Measurements from ENCODE around the gene FRMD6.

The FRMD6 gene

DNA sequence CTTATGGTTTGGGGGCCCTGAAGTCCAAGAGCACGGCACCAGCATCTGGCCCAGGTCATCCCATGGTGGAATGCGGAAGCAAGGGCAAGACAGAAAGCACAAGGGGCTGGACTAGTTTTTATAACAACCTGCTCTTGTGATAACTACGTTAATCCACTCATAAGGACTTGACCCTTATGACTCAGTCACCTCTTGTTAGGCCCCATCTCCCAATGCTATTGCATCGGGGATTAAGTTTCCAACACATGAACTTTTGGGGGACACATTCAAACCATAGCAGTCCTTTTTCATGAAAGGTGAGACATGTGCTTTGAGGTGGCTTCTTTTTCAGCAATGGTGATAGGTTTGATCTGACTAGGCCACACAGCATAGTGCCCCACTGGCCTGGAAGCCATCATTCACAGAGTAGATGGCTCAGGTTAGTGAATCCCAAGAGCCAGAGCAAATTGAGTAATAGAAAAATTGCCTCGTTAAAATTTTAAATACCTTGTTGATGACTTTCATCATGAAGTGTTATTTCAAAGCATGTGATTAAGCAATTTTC is 12.1 kb downstream of the FRMD6 start:
- DNase-seq (ENCODE audit: low read depth in 4 of 4, low spot score in 1 of 4): no peak

DNA sequence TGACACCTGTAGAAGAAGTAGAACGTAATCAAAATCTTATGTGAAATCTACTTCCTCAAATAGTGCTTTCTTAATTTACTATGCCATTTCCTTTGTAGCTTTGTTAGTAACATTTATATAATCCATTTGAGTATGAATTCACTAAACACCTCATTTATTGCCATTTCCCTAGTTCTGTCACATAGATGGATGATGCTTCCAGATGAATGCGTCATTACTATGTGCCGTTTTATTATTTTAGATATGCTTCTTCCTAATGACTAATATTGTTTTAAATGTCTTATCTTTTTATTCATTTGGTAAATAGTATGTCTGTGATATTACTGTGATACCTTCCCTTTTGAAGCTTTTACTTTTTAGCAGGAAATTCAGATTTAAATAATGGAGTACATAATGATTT is 14.4 kb downstream of the FRMD6 start:
- DNase-seq (ENCODE audit: low read depth in 4 of 4, low spot score in 1 of 4): no peak

DNA sequence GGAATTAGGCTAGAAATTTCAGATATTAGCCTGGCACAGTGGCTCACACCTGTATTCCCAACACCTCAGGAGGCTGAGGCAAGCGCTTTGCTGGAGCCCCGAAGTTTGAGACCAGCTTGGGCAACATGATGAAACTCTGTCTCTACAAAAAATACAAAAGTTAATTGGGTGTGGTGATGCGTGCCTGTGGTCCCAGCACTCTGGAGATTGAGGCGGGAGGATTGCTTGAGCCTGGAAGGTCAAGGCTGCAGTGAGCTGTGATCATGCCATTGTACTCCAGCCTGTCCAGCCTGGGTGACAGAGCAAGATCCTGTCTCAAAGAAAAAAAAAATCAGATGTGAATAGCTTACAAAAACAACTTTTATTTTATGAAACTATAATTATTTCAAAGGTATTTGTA is 15.1 kb downstream of the FRMD6 start:
- no peak for DNase-seq (ENCODE audit: low read depth in 4 of 4, low spot score in 1 of 4)

DNA sequence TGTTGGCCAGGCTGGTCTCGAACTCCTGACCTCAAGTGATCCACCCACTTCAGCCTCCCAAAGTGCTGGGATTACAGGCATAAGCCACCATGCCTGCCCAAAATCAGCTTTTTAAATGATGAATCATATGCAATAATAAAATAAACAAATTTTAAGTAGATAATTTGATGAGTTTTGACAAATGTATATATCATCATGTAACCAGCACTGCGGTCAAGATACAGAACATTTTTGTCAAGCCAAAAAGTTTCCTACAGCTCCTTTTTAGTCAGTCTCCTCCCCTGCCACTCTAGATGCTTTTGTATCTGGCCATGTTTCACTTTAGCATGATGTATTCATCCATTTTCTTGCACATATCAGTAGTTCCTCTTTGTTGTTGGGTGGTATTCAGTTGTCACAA is 17.2 kb downstream of the FRMD6 start:
- DNase-seq (ENCODE audit: low read depth in 4 of 4, low spot score in 1 of 4): no peak

DNA sequence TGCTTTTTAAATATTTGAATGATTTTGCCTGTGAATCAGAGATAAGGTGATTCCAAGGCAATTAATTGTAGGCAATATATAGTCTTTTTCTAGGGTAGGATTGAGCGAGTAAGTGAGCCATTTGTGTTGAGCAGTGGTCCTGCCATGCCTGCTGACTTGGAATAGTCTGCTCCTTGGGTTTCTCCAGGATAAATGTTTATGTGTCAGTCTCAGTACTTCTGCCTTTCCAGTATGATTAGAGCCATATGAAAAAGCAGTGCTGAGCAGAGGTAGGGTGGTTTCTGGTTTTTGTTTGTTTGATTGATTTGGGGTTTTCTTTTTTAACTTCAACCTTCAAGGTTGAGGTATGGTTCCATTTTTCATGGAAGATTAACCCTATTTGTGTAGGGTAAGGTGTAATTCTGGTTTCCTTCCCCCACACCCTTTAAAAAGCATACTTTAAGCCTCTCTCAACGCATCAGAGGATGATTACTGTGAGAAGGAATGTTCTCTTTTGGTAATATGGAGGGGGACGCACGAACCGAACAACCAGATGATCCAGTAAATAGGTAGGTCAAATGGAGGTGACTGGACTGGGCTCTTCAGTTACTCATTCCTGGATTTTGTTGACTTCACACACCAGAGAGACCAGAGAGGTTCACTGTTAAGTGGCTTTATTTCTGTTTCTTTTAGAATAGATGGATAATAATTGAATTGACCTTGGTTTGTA is 22.7 kb downstream of the FRMD6 start:
- no peak for DNase-seq (ENCODE audit: low read depth in 4 of 4, low spot score in 1 of 4)

DNA sequence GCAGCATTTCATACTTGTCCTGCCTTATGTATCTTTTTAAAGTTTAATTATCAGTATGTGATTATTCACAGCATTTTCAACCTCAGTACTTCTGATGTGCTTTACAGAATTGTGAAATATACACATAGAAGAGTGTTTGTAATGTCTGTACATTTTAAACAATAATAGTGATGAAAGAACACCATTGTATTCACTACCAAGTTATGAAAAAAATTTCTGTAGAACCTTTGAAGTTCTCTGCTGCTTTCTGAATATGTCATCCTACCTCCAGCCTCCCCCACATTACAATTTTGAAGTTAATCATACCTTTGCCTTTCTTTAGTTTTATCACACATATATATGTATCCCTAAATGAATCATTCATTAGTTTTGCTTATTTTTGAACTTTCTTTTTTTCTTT is 24.8 kb downstream of the FRMD6 start:
- DNase-seq (ENCODE audit: low read depth in 4 of 4, low spot score in 1 of 4): no peak

DNA sequence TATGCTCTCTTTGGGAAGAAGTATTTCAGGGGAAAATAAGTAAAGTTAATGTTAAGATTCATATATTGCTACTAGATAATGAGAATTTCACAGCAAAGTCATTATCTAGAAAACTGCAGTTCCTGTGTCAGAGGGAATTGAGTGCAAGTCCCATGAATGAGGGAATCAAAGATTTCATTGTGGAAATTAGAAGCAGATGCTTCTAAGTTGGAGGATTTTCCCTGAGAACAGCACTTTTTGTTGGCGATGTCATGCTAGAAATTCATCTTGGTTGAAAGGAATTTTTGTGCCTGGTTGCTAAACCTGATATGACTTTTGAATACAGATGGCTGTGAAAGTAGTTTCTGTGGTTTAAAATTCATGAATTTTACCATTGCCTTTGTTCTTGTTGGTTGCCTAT is 25.6 kb downstream of the FRMD6 start:
- no peak for DNase-seq (ENCODE audit: low read depth in 4 of 4, low spot score in 1 of 4)

DNA sequence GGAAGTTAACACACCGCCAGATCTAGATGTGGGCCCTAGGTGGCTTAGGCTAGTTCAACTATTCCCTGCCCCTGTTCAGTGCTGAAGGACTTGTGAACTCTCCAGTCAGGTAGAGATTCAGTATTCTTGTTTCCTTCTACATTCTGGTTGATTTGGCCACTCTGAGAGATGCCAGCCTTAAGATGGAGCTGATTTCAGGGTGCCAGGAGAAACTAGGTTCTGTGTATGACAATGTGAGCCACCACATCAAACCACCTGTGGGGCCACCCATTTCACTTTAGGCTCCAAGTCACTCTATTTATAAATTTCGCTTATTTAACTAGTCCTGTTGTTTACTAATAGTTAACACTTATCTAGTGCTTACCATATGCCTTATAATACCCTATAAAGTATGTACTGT is 26.0 kb downstream of the FRMD6 start:
- no peak for DNase-seq (ENCODE audit: low read depth in 4 of 4, low spot score in 1 of 4)

DNA sequence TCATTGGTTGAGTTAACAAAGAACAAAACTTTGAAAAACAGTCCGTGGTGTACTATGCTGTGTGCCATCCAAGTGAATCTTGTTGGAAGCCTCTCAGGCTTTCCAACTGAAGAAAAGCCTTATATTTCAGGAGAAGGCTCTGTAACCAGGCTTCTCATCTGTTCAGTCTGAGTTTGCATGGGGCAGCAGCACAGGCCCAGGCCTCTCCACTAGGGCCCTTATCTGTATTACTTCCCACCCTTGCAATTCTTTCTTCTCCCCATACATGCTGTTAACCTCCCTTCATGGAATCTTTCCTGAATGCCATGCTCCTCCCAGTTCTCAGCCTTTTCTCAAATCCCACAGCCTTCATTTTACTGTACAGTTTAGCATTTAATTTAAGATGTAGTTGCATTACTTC is 28.3 kb downstream of the FRMD6 start:
- no peak for DNase-seq (ENCODE audit: low read depth in 4 of 4, low spot score in 1 of 4)

DNA sequence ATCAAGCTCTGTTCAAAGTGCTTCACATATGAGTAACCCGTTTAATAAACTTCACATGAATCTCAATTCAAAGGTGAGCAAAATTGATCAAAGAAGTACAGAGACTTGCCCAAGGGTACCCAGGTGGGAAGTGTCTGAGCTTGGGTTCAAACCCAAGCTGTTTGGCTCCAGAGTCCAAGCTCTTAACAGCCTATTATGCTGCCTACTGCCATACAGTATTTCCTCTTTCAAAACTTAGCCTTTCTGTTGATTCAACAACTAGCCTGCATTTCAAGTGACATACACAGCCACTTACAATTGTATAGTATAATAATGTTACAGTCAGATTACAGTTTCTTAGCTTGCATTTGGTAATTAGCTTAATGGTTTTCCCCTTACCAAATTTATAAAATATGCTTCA is 29.7 kb downstream of the FRMD6 start:
- DNase-seq (ENCODE audit: low read depth in 4 of 4, low spot score in 1 of 4): no peak

DNA sequence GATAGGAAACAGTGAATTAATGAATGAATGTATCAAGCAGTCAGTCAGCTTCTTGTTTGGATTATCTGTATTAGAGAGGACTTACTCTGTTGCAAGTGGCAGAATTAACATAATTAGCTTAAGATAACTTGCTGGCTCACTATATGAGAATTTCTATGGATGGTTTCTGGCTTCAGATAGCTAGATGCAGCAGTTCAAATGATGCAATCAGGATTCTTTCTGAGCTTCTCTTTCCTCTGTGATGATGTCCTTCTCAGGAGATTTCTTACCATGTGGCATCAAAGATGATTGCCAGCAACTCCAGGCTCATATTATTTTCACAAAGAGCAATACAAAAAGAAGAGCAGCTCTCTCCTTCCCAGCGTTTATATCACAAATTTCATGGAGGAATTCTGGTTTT is 30.7 kb downstream of the FRMD6 start:
- no peak for DNase-seq (ENCODE audit: low read depth in 4 of 4, low spot score in 1 of 4)

DNA sequence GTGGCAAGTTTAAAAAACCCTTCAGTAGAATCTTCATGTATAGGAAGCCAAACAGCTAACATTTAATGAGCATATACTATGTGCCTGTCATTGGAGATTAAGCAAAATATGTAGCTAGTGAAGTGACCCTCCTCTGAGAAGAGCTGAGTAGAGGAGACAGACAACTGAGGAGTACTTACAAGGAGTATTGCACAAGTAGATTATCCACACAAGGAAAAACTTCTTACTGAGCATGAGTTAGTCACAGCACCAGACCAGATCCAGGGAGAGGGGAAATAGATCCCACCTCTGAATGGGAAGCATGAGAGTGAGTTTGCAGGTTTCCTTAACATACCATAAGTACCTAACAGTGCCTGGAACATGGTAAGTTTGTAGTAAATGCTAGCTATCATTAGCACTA is 33.0 kb downstream of the FRMD6 start:
- no peak for DNase-seq (ENCODE audit: low read depth in 4 of 4, low spot score in 1 of 4)

DNA sequence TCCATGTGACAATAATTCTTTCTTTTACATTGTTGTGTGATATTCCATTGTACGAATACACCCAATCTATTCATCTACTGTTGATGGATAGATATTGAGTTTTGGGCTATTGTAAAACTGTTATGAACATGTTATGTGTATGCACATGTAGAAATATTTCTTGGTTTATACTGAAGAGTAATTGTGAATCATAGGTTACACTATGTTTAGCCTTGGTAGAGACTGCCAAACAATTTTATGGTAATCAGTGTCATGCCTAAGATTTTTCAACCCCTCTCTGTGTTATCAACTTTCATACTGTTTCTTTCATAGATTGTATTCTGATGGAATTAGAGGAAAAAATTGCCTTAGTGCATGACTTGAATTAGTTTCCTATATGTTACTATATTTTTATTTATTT is 39.5 kb downstream of the FRMD6 start:
- no peak for DNase-seq (ENCODE audit: low read depth in 4 of 4, low spot score in 1 of 4)

DNA sequence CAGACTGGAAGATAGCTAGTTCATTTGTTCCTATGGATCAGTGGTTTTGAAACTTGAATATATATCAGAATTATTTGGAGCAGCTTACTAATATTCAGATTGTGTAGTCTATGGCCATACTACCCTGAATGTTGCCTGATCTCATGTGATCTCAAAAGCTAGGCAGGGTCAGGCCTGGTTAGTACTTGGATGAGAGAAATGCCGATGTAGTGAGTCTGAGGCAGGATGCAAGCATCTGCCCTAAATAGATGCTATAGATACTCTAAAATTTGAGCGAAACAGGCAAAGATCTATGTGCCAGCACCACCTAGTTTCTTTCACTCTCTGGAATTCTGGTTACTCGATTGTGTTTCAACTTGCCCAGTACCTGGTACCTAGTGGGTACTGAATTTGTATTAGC is 40.9 kb downstream of the FRMD6 start:
- DNase-seq (ENCODE audit: low read depth in 4 of 4, low spot score in 1 of 4): no peak

DNA sequence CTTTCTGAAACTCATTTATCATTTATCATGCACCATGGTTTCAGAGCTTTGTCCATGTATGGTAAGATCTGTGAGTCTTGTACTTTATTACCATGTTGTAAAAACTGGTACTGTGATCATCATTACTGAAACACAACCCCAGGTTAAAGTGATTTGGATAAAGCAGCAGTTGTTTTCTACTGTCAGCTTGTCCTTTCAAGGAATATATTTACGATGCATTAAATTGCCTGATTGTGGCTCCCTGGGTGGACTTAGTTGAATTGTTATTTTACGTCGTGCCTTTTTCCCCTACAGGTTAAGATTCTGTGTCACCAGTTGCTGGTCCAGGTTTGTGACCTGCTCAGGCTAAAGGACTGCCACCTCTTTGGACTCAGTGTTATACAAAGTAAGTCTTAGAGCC is 46.1 kb downstream of the FRMD6 start:
- DNase-seq (ENCODE audit: low read depth in 4 of 4, low spot score in 1 of 4): no peak

DNA sequence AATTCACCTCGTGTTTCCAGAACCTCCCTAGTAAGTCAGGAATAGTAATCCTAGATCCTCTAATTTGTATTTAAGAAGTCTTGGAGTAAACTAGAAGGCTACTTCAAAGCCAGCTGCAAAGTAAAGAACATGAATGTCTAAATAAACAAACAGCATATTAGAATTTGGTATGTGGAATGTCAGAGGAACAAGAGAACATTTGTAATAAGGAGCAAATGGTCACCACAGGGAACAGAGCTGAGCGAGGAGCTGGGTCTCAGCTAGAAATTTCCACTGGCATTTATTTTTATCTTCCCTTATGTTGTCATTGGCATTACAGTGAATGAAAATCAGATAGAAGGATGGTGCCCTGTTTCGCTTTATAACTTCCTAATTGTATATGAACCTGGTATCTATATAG is 50.2 kb downstream of the FRMD6 start:
- no peak for DNase-seq (ENCODE audit: low read depth in 4 of 4, low spot score in 1 of 4)

DNA sequence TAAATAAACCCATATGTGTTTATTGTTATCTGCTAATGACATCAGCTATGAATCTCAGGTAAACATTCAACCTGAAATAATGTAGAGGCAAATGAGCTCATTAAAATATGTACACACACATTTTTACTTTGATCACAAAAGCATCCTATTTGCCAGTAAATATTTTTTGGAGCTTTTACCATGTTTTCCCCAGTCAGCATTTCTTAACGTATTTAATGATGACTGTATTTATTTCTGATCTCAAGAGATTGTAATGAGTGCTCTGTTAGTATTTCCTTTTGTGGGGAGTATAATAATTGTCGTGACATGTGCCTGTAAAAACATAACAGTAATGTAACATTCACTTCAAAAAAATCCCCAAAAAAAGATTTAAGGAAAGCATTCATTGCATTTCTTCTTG is 52.1 kb downstream of the FRMD6 start:
- no peak for DNase-seq (ENCODE audit: low read depth in 4 of 4, low spot score in 1 of 4)

DNA sequence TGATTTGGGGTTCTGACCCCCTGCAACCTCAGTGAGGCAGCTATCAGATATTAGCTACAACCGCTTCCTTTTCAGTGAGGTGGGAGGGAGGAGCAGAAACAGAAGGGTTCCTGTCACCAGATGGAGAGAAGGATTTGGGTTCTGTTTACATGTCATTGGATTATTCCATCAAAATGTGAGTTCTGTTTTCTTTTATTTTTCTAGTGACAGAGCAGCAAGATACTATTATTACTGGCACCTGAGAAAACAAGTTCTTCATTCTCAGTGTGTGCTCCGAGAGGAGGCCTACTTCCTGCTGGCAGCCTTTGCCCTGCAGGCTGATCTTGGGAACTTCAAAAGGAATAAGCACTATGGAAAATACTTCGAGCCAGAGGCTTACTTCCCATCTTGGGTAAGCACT is 52.8 kb downstream of the FRMD6 start:
- no peak for DNase-seq (ENCODE audit: low read depth in 4 of 4, low spot score in 1 of 4)

DNA sequence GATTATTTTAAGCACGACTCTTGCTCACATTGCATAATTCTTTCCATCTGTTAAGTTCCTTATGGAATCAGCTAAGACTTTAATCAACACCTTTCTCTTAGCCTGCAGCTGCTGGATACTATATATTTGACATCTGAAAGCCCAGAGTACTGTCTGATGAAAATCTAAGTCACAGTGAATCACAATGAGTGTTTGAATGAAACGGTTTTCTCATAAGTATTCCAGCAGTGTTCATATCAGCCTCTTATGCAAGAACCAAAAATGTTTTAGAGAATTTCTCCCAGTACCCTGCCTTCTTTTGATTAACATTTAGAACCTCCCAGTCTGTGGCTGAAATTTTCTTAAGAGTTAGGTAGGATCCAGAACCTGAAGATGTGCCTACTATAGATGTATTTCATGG is 55.6 kb downstream of the FRMD6 start:
- no peak for DNase-seq (ENCODE audit: low read depth in 4 of 4, low spot score in 1 of 4)

DNA sequence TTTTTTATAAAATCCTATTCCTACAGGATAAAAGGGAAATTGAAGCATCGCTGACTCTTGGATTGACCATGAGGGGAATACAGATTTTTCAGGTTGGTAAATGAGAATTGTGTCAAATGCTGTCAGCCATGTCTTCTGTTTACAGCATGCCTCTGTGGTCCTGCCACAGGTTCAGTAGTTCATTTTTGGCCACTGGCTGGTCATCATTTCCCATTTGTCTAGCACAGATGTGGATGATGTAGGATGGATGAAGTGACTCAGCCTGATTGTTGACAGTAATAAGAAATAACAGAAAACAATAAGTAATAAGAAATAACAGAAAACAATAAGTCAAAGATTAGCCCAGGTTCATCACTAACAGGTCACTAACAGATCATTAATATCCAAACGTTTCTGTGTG is 59.8 kb downstream of the FRMD6 start:
- no peak for DNase-seq (ENCODE audit: low read depth in 4 of 4, low spot score in 1 of 4)

DNA sequence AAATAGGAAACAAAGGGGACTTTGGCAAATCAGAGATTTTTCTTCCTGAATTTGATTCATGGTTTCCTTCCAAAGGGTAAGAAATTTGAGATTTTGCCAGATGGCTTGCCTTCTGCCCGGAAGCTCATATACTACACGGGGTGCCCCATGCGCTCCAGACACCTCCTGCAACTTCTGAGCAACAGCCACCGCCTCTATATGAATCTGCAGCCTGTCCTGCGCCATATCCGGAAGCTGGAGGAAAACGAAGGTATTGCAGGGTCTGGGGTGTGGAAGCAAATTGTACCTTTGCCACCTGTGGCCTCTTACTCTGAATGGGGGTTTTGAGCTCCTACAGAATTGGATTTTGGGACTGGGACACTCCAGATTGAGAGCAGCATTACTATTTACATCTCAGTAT is 63.5 kb downstream of the FRMD6 start:
- no peak for DNase-seq (ENCODE audit: low read depth in 4 of 4, low spot score in 1 of 4)

DNA sequence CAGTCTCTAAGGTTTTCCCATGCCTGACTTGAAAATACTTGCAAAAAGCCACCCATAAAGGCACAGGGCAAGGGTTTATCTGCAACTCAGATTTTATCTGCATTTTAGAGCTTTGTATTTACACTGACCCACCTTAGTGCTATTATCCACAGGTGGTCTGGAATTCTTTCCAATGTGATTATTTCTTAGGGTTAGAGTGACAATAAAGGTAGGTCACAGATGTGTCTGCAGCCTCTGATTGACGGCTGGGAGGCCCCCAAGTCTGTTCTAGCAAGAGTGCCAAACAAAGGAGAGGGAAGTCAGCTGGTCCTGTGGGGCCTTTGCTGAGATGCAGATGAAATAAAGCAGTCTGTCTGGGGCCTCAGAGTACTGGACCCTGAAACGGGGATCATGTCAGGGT is 64.0 kb downstream of the FRMD6 start:
- no peak for DNase-seq (ENCODE audit: low read depth in 4 of 4, low spot score in 1 of 4)

DNA sequence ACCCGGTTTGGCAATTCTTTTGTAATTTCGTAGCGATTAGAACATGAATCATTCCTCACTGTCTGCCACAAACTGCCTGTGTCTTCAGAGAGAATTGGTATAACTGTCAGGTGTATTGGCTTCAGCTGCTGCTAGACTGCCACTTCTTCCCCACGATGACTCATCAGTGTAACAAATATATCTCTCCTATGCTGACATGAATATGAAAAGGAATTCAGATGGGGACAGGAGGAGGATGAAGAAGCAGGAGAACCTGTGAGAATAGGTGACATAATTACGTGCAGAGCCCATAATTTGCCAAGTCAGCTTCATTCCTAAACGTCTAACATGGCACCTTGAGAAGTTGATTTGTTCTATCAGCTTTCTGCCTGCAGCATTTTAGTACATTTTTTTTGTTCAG is 64.9 kb downstream of the FRMD6 start:
- no peak for DNase-seq (ENCODE audit: low read depth in 4 of 4, low spot score in 1 of 4)

DNA sequence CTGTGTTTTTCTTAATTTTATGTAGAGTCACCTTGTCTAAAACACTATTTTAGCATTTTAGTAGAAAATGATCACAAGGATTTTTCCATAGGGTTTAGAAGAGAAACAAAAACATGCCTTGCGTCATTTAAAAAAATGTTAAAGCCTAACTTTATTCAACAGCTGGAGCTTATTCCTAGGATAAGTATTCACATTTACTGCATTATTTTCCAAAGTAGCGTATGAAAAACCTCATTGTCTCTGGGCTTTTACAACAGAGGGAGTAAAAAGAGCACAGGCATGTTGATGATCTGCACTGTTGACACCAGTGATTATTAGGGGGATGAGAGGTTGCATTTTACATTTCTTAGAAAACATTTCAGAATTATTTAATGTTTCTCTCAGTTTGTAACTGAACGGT is 66.1 kb downstream of the FRMD6 start:
- DNase-seq (ENCODE audit: low read depth in 4 of 4, low spot score in 1 of 4): no peak
